Measurements from ENCODE around the gene IGFBP1. TPM values are rescaled to one million over a fixed set of nuclear protein-coding genes. Genes with fewer than 3 reads are reported as not detected.

Gene IGFBP1
- total and polyA plus RNA-seq, 2 of the 13 experiments (the other 11 are each of a cell fraction or from before 2014, with no cell fraction given): 5.4 to 885 TPM

GRCh38 chr7:45890125-45890901 is 2.0 kb downstream of the IGFBP1 start (continued):
- TF ChIP-seq ZNF574 (CRISPR knock-in tag; IDR thresholded peaks at IDR 0.05) (peak; percentile 17; the same call in 1 of the 2 replicates), THAP8 (CRISPR knock-in tag; IDR thresholded peaks at IDR 0.05; ENCODE audit: borderline replicate concordance) (peak; percentile 59; the same call in 1 of the 2 replicates), NR2C2 (CRISPR knock-in tag; IDR thresholded peaks at IDR 0.05; ENCODE audit: borderline replicate concordance) (0 out of 2 replicates have a peak, but pooled peaks have one; percentile 32), ARNT2 (CRISPR knock-in tag; IDR thresholded peaks at IDR 0.05; ENCODE audit: low read depth) (0 out of 2 replicates have a peak, but pooled peaks have one; percentile 8), SCMH1 (CRISPR knock-in tag; IDR thresholded peaks at IDR 0.05; ENCODE audit: borderline replicate concordance) (no peak), ATF4 (CRISPR knock-in tag; IDR thresholded peaks at IDR 0.05) (peak in 1 of 2 experiments; percentile 54; a peak in 2 of 4 replicates), HOXA3 (CRISPR knock-in tag; IDR thresholded peaks at IDR 0.05) (peak; percentile 28; the same call in 1 of the 2 replicates), ZBTB3 (CRISPR knock-in tag; IDR thresholded peaks at IDR 0.05; ENCODE audit: borderline replicate concordance, low read depth) (peak; percentile 27), ZNF543 (CRISPR knock-in tag; IDR thresholded peaks at IDR 0.05) (no peak), TAF1 (CRISPR knock-in tag; IDR thresholded peaks at IDR 0.05) (no peak), JARID2 (CRISPR knock-in tag; IDR thresholded peaks at IDR 0.05; ENCODE audit: insufficient replicate concordance) (peak; percentile 6), ZNF354B (CRISPR knock-in tag; IDR thresholded peaks at IDR 0.05) (no peak), ZNF382 (CRISPR knock-in tag; IDR thresholded peaks at IDR 0.05; ENCODE audit: borderline replicate concordance) (no peak), PHF5A (CRISPR knock-in tag; IDR thresholded peaks at IDR 0.05; ENCODE audit: low read depth, unreplicated experiment) (peak; percentile 87), KAT8 (CRISPR knock-in tag; IDR thresholded peaks at IDR 0.05) (peak; percentile 35), TBX2 (CRISPR knock-in tag; IDR thresholded peaks at IDR 0.05; ENCODE audit: borderline replicate concordance) (peak; percentile 13; the same call in 1 of the 2 replicates), NFE2L2 (IDR thresholded peaks at IDR 0.05; ENCODE audit: low read length) (no peak), ZNF510 (CRISPR knock-in tag; IDR thresholded peaks at IDR 0.05; ENCODE audit: low read depth) (no peak; the same call in 1 of the 2 replicates), EED (CRISPR knock-in tag; IDR thresholded peaks at IDR 0.05) (no peak), CENPX (CRISPR knock-in tag; IDR thresholded peaks at IDR 0.05) (no peak), FOXO4 (CRISPR knock-in tag; conservative IDR thresholded peaks at IDR 0.05) (no peak), SALL1 (CRISPR knock-in tag; IDR thresholded peaks at IDR 0.05) (no peak; the same call in 1 of the 2 replicates), RORA (CRISPR knock-in tag; IDR thresholded peaks at IDR 0.05) (0 out of 2 replicates have a peak, but pooled peaks have one; percentile 10), POLR2A (IDR thresholded peaks at IDR 0.05; ENCODE audit: insufficient read depth in 1 of 2, low read depth in 2 of 2, low read length in 2 of 2) (peak in 1 of 2 experiments; percentile 0; a peak in 1 of 4 replicates)

Data from HepG2 (cell line).